ENCODE results near the gene ATP8B1.

The ATP8B1 gene

DNA sequence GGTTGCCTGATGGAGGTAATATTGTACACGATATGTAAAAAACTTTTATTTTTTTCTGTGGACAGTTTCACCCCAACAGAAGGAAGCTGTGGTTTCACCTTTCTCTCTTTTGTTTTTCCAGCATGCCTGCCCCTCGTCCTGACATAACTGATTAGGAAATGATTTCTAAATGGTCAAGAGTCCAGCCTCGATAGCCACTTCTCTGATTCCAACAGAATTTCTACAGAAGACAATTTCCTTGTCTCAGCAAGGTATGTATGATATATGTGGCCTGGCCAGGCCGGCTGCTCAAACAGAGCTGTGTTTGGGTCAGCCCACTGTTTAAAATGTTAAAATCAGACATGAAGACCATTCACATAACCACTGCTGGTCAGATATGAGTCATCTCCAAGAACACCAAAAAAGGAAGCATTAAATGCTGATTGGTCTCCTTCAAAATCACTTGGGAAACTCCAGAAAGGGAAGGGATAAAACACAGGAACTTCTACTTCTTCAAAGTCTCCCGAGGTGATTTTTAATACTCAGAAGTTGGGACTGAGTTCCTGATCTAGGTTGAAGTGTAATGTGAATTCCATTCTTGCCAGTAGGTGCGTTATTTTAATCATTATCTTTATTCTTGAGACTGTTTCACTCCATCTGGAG lies 22.3 kb downstream of the ATP8B1 start:
- peak; percentile 28 for DNase-seq (ENCODE audit: low read depth)
- H3K4me3 ChIP-seq (ENCODE audit: low read depth, low read length): no peak overlapping the region
- TF ChIP-seq CTCF (IDR thresholded peaks at IDR 0.05; ENCODE audit: insufficient read depth, low read depth, low read length, missing control alignments): no peak

GRCh38 chr18:57780318-57780705 lies 22.8 kb downstream of the ATP8B1 start:
- TF ChIP-seq CTCF (IDR thresholded peaks at IDR 0.05; ENCODE audit: insufficient read depth, low read depth, low read length, missing control alignments): no peak
- DNase-seq (ENCODE audit: low read depth): no peak
- no peak overlapping the region for H3K4me3 ChIP-seq (ENCODE audit: low read depth, low read length)

DNA sequence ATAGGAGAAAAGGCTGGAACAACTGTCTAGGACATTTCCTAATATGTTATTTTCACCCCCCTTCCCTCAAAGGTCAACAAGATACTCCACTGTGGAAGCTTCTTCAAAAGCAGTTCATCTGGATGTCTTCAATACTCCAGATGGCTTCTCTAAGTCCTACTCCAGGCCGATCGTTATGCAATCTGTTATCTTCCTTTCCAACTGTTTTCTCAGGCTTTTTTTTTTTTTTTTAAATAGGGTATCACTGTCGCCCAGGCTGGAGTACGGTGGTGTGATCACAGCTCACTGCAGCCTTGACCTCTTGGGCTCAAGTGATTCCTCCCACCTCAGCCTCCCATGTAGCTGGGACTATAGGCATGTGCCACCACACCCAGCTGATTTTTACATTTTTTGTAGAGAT lies 26.3 kb downstream of the ATP8B1 start:
- no peak overlapping the region for H3K4me3 ChIP-seq (ENCODE audit: low read depth, low read length)
- no peak for DNase-seq (ENCODE audit: low read depth)
- no peak for TF ChIP-seq CTCF (IDR thresholded peaks at IDR 0.05; ENCODE audit: insufficient read depth, low read depth, low read length, missing control alignments)

- no peak for TF ChIP-seq CTCF (IDR thresholded peaks at IDR 0.05; ENCODE audit: insufficient read depth, low read depth, low read length, missing control alignments)
- no peak for DNase-seq (ENCODE audit: low read depth)
- no peak overlapping the region for H3K4me3 ChIP-seq (ENCODE audit: low read depth, low read length)
These were observed 26.8 kb downstream of the ATP8B1 start for GRCh38 chr18:57776354-57776753.

DNA sequence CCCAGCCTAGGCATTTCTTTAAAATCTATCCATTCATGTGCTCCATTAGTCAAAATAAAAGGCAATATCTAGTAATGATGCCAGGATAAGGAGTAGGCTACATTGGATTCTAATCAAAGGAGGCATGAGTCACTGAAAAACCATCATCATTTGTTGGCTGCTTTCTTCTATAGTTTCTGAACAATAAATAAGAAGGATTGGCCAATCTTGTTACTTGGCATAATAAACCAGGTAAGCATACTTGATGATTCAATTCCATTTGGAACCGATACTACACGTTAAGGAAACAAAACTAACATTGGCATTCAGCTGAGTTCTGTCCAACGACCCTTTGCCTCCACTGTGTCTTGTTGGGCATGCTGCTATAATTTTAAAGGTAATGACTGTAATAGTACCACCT lies 27.2 kb downstream of the ATP8B1 start:
- no peak for DNase-seq (ENCODE audit: low read depth)
- TF ChIP-seq CTCF (IDR thresholded peaks at IDR 0.05; ENCODE audit: insufficient read depth, low read depth, low read length, missing control alignments): no peak

GRCh38 chr18:57772387-57772799 lies 30.7 kb downstream of the ATP8B1 start:
- H3K4me3 ChIP-seq (ENCODE audit: low read depth, low read length): no peak overlapping the region
- no peak for TF ChIP-seq CTCF (IDR thresholded peaks at IDR 0.05; ENCODE audit: insufficient read depth, low read depth, low read length, missing control alignments)
- no peak for DNase-seq (ENCODE audit: low read depth)

More for the DNA sequence above, 27.2 kb downstream of the ATP8B1 start:
- no peak overlapping the region for H3K4me3 ChIP-seq (ENCODE audit: low read depth, low read length)

DNA sequence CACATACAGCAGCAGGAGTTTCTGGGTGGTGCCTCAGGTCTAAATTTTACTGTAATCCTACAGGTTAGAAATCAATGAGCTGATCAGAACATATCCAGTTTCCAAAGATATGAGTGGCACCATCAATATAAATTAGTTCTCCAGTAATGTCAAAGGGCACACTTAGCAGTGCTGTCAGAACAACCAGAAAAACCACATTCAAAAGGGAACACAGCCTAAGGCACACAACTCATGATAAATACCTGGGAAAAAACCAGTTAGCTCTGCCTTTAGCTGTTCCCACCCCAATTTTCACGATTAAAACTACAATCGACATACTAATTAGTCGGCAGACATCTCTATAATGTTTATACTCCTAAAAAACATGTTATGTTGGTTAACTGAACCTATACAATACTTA lies 31.5 kb downstream of the ATP8B1 start:
- no peak for DNase-seq (ENCODE audit: low read depth)
- TF ChIP-seq CTCF (IDR thresholded peaks at IDR 0.05; ENCODE audit: insufficient read depth, low read depth, low read length, missing control alignments): no peak
- no peak overlapping the region for H3K4me3 ChIP-seq (ENCODE audit: low read depth, low read length)
